ENCODE measurements around the gene PARL. TPM values are rescaled to one million over a fixed set of nuclear protein-coding genes. Genes with fewer than 3 reads are reported as not detected.

Gene PARL
- total and polyA plus RNA-seq, 2 of the 13 experiments (the other 11 are each of a cell fraction or from before 2014, with no cell fraction given) = 46.3 to 58.6 TPM

- TF ChIP-seq ARID5B (CRISPR knock-in tag; IDR thresholded peaks at IDR 0.05) (no peak), ONECUT2 (CRISPR knock-in tag; IDR thresholded peaks at IDR 0.05) (no peak), ZNF724P (CRISPR knock-in tag; IDR thresholded peaks at IDR 0.05; ENCODE audit: borderline replicate concordance) (no peak), IRF1 (CRISPR knock-in tag; IDR thresholded peaks at IDR 0.05; ENCODE audit: low read depth) (no peak), ZNF687 (CRISPR knock-in tag; IDR thresholded peaks at IDR 0.05) (peak; percentile 46), HNRNPK (IDR thresholded peaks at IDR 0.05; ENCODE audit: low read depth, low read length, poor library complexity, severe bottlenecking) (no peak), ZNF570 (CRISPR knock-in tag; IDR thresholded peaks at IDR 0.05; ENCODE audit: borderline replicate concordance) (no peak), HDAC2 (CRISPR knock-in tag; IDR thresholded peaks at IDR 0.05) (no peak), ZSCAN31 (CRISPR knock-in tag; IDR thresholded peaks at IDR 0.05; ENCODE audit: low read depth) (no peak), ZNF235 (CRISPR knock-in tag; IDR thresholded peaks at IDR 0.05; ENCODE audit: borderline replicate concordance) (no peak), HNF1B (CRISPR knock-in tag; IDR thresholded peaks at IDR 0.05) (no peak), BATF2 (CRISPR knock-in tag; IDR thresholded peaks at IDR 0.05) (no peak), POGK (CRISPR knock-in tag; conservative IDR thresholded peaks at IDR 0.05) (no peak)
These were observed 20.4 kb upstream of the PARL start (continued) for GRCh38 chr3:183904833-183905780.

All from HepG2 (cell line).